DND-41 (cell line): ENCODE data around the gene COL15A1.

Experiments used
- ATAC-seq: fragments of 200-7000 bp; cut with Tn5 transposase; 3 replicates; pipeline ENCODE4 v1.9.1; 2021; ENCODE audit warnings: low read depth; ENCODE audit not compliant: insufficient read depth
- DNase-seq: peaks from one replicate; pipeline ENCODE4 v3.0.0-alpha.2; 2020
- H2AFZ ChIP-seq: 2 replicates; pipeline ENCODE4 v1.6.0; 2012; ENCODE audit warnings: low read depth, low read length
- H3K27ac ChIP-seq: 2 replicates; pipeline ENCODE4 v1.5.1; 2012; ENCODE audit warnings: low read length, inconsistent platforms
- H3K27me3 ChIP-seq: fragments of 200-600 bp; sonication (generic); 2 replicates; pipeline ENCODE4 v1.6.0; 2012; ENCODE audit warnings: low read length, mild to moderate bottlenecking, inconsistent platforms; ENCODE audit not compliant: insufficient read depth, poor library complexity
- H3K36me3 ChIP-seq: 2 replicates; pipeline ENCODE4 v1.5.1; 2012; ENCODE audit warnings: low read length, inconsistent platforms; ENCODE audit not compliant: insufficient read depth
- H3K4me1 ChIP-seq: 2 replicates; pipeline ENCODE4 v1.5.1; 2012; ENCODE audit warnings: mild to moderate bottlenecking, low read length; ENCODE audit not compliant: insufficient read depth
- H3K4me2 ChIP-seq: 2 replicates; pipeline ENCODE4 v1.6.0; 2012; ENCODE audit warnings: mild to moderate bottlenecking, moderate library complexity, low read length, inconsistent platforms; ENCODE audit not compliant: insufficient read depth
- H3K4me3 ChIP-seq, 2 experiments: fragments of 200-600 bp in 1 of 2; shearing (Covaris generic) in 1 of 2; 2 replicates each; pipeline ENCODE4 v1.5.1; 2012 to 2016; ENCODE audit warnings: inconsistent platforms in 2 of 2, low read length in 2 of 2, mild to moderate bottlenecking in 2 of 2, low read depth in 1 of 2, moderate library complexity in 1 of 2
- H3K79me2 ChIP-seq: 2 replicates; pipeline ENCODE4 v1.6.0; 2012; ENCODE audit warnings: low read length, inconsistent platforms; ENCODE audit not compliant: insufficient read depth
- H3K9ac ChIP-seq: 2 replicates; pipeline ENCODE4 v1.6.0; 2012; ENCODE audit warnings: low read depth, mild to moderate bottlenecking, inconsistent platforms, low read length, moderate library complexity
- H3K9me3 ChIP-seq: 2 replicates; pipeline ENCODE4 v1.5.1; 2012; ENCODE audit warnings: low read length, moderate library complexity, mild to moderate bottlenecking, inconsistent platforms; ENCODE audit not compliant: insufficient read depth, severe bottlenecking
- H4K20me1 ChIP-seq: 2 replicates; pipeline ENCODE4 v1.6.0; 2012; ENCODE audit warnings: low read length; ENCODE audit not compliant: insufficient read depth
- CTCF ChIP-seq: IDR thresholded peaks from 2 replicates; pipeline ENCODE4 v1.5.1; 2012; ENCODE audit warnings: borderline replicate concordance, low read length, moderate library complexity, mild to moderate bottlenecking; ENCODE audit not compliant: poor library complexity, severe bottlenecking; ENCODE audit errors: extremely low read depth
- EZH2 ChIP-seq: IDR thresholded peaks from 3 replicates; pipeline ENCODE4 v1.6.1; 2012; ENCODE audit warnings: borderline replicate concordance, low read depth, mild to moderate bottlenecking, moderate library complexity, low read length, inconsistent platforms; ENCODE audit not compliant: severe bottlenecking

The COL15A1 gene

DNA sequence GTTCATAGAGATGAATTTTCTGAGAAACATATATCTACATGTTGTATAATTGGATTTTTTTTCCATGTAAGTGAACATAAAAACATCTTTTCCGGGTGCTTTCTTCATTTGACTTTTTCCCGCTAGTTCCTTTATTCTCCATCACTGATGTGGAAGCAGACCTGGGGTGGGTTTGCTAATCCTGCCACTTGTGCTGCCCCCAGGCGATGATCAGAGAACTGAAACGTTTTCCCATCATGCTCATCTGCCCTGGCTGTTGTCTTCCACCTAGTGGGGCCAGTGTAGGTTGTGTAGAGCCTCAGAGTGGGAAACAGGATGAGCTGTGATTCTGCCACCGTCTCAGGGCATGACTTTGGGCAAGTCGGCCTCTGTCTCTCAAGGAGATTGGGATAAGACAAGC, 127.0 kb downstream of the COL15A1 start:
- H3K79me2 ChIP-seq: no peaks in the 10 kb centered on the region
- H2AFZ ChIP-seq: no peak overlapping the region
- H3K27me3 ChIP-seq: no peaks in the 10 kb centered on the region
- H3K4me2 ChIP-seq: no peak overlapping the region
- ATAC-seq (no peak), DNase-seq (no peak)
- H4K20me1 ChIP-seq: no peaks in the 10 kb centered on the region
- peaks cover 28% of the 10 kb centered on the region for H3K4me1 ChIP-seq
- no peak overlapping the region for H3K27ac ChIP-seq
- TF ChIP-seq CTCF (no peak), EZH2 (no peak)
- no peaks in the 10 kb centered on the region for H3K36me3 ChIP-seq
- no peaks in the 10 kb centered on the region for H3K9me3 ChIP-seq
- no peak overlapping the region for H3K4me3 ChIP-seq
- no peak overlapping the region for H3K9ac ChIP-seq

DNA sequence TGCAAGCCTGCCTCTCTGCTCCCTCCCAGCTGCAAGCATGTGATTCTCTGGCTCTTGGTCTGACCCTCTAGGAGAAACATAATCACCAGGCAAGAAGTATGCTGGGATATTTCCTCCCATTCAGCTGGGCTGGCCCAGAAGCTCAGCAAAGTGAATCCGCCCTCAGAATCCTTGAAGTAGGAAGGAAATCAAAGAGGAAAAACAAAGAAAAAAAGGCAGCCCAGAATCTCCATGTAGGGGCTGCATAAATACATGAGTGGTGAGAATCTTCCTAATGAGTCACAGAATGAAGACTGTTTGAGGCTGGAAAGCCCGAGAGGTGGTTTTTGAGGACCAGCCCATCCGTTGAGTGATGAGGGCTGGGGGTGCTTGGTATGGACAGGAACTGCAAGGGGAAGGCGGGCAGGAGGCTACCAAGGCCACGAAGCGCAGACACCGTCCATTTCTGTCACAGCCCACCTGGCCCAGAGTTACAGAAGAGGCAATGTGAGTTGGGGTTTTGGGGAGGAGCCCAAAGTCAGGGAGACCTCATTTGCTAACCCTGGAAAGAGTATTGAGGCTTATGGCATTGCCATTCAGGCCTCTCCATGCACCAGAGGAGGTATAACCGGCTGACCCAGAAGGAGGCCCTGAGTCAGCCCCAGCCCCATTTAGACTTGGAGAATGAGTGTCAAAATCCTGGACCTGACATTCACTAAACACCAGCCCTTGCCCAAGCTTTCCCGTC, 127.8 kb downstream of the COL15A1 start:
- H3K27ac ChIP-seq: no peak overlapping the region
- H3K36me3 ChIP-seq: no peaks in the 10 kb centered on the region
- H4K20me1 ChIP-seq: no peaks in the 10 kb centered on the region
- no peak overlapping the region for H2AFZ ChIP-seq
- TF ChIP-seq EZH2: no peak
- no peak for TF ChIP-seq CTCF
- H3K9ac ChIP-seq: no peak overlapping the region
- H3K9me3 ChIP-seq: no peaks in the 10 kb centered on the region
- no peaks in the 10 kb centered on the region for H3K27me3 ChIP-seq
- H3K4me1 ChIP-seq: peaks cover 34% of the 10 kb centered on the region
- DNase-seq: no peak
- H3K4me3 ChIP-seq: no peak overlapping the region
- no peaks in the 10 kb centered on the region for H3K79me2 ChIP-seq
- no peak for ATAC-seq
- no peak overlapping the region for H3K4me2 ChIP-seq

DNA sequence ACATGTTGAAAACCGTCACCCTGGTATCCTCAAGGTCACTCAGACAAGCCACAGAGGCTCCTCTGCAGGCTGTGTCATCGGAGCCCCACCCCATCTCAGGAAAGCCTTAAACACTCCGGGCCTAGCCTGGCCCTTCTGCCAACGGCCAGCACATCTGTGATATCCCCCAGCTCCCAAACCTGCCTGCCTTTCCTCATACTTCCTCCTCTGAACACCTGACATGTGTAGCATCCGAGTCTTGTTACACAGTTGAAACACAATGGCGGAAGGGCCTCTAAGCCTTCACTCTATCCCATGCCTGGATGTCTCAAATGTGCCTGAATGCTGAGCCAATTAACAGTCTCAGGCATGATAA, 128.3 kb downstream of the COL15A1 start:
- H3K4me2 ChIP-seq: no peak overlapping the region
- H3K27ac ChIP-seq: no peak overlapping the region
- DNase-seq: no peak
- peaks cover 39% of the 10 kb centered on the region for H3K4me1 ChIP-seq
- ATAC-seq: no peak
- no peak for TF ChIP-seq CTCF
- no peak for TF ChIP-seq EZH2
- no peaks in the 10 kb centered on the region for H3K9me3 ChIP-seq
- H3K9ac ChIP-seq: no peak overlapping the region
- H4K20me1 ChIP-seq: no peaks in the 10 kb centered on the region
- H3K4me3 ChIP-seq: no peak overlapping the region
- H3K36me3 ChIP-seq: no peaks in the 10 kb centered on the region
- H3K27me3 ChIP-seq: no peaks in the 10 kb centered on the region
- no peaks in the 10 kb centered on the region for H3K79me2 ChIP-seq
- no peak overlapping the region for H2AFZ ChIP-seq
